ENCODE data around the gene PRKCA.

- TF ChIP-seq CTCF (IDR thresholded peaks at IDR 0.05): no peak
- no peak for TF ChIP-seq POLR2A (IDR thresholded peaks at IDR 0.05; ENCODE audit: low read length)
- TF ChIP-seq EHMT2 (IDR thresholded peaks at IDR 0.05; ENCODE audit: low read depth): no peak
- TF ChIP-seq ZSCAN20 (CRISPR knock-in tag; IDR thresholded peaks at IDR 0.05): no peak
- TF ChIP-seq EP300 (IDR thresholded peaks at IDR 0.05): no peak
- no peak for TF ChIP-seq RCOR1 (IDR thresholded peaks at IDR 0.05; ENCODE audit: low read depth, low read length)
- TF ChIP-seq SMC3 (IDR thresholded peaks at IDR 0.05): no peak
- no peak for TF ChIP-seq REST (IDR thresholded peaks at IDR 0.05)
- no peak for TF ChIP-seq CHD2 (IDR thresholded peaks at IDR 0.05; ENCODE audit: low read length, partially characterized antibody)
- no peak for TF ChIP-seq JUN (IDR thresholded peaks at IDR 0.05)
- TF ChIP-seq NR3C1 (IDR thresholded peaks at IDR 0.05): no peak
These were observed 183.0 kb downstream of the PRKCA start for GRCh38 chr17:66485309-66485947.
